Caki2 (cell line): ENCODE results near the gene SOSTDC1. TPM values are rescaled to one million over a fixed set of nuclear protein-coding genes. Genes with fewer than 3 reads are reported as not detected.
"Not testable (repeated sequence)": the region's sequence is repeated elsewhere in the genome, so short reads cannot be mapped to it uniquely, and the experiment has no call there.

Experiments used
- DNase-seq: peaks from one replicate; pipeline ENCODE4 v3.0.0-alpha.2; 2015; ENCODE audit warnings: low read depth
- in situ Hi-C: cut with HindIII; loops from 2 replicates; pipeline ENCODE4 v1.10.0; 2016; ENCODE audit warnings: low sequenced_read_pairs, low pct_unique_long_range_greater_than_20kb, mixed read lengths
- total RNA-seq: library from RNA; depleted of rRNA; stranded (reverse); fragments of >200 nt; shearing (Covaris generic); gene quantifications from 2 replicates; pipeline ENCODE4 v1.2.3, GENCODE V29; 2014; ENCODE audit warnings: low replicate concordance; rRNA removed

The SOSTDC1 gene, protein sequence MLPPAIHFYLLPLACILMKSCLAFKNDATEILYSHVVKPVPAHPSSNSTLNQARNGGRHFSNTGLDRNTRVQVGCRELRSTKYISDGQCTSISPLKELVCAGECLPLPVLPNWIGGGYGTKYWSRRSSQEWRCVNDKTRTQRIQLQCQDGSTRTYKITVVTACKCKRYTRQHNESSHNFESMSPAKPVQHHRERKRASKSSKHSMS
- total RNA-seq: 0.26 TPM in 1 of 2 replicates, not detected in the other

DNA sequence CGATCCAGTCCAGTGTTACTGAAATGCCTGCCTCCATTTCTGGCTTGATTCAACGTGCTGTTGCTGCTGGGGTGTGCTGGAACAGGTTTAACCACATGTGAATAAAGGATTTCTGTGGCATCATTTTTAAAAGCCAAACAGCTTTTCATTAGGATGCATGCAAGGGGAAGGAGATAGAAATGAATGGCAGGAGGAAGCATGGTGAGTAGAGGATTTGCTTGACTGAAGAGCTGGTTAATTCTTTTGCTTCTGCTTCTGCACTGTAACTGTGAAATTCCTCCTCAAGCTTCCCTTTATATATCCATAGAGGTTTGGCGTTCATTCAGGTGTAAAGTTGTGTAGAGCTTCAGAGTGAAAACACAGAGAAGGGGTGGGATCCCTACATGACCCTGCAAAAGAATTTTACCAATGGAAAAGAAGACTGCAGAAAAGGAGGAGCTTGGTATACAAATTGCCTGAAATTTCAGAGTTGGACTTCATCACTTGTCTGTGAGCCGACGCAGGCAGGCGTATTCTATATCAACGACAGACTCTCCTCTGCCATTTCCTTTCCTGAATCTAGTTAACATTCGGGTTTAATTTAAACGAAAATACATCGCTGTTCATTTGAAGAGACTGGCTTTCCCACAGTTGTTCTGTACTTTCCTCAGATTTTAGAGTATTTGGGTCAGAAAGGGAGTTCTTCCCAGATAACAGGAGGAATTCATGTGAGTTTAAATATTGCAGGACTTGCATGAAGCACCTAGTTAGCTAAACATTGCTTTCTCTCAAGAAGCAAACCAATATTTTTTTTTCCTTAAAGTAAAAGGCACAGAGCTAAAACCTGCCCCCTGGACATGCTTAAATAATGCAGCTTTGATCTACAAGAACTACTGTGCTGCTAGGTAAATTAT is at the start of gene SOSTDC1:
SOSTDC1 (minus strand) TSS at position 270 of the 893 bp plus-strand sequence; CDS start at position 200, 70 bp downstream.
- in situ Hi-C loops: no loop called here
- DNase-seq: peak; percentile 41

GRCh38 chr7:16514729-16515128 is 49.2 kb upstream of the SOSTDC1 start:
- in situ Hi-C loops: no loop called here
- DNase-seq: no peak

- in situ Hi-C loops: no loop called here
- no peak for DNase-seq
Measured at GRCh38 chr7:16514271-16514670, 48.7 kb upstream of the SOSTDC1 start.

GRCh38 chr7:16512097-16512496 is 46.6 kb upstream of the SOSTDC1 start:
- in situ Hi-C loops: no loop called here
- no peak for DNase-seq

DNA sequence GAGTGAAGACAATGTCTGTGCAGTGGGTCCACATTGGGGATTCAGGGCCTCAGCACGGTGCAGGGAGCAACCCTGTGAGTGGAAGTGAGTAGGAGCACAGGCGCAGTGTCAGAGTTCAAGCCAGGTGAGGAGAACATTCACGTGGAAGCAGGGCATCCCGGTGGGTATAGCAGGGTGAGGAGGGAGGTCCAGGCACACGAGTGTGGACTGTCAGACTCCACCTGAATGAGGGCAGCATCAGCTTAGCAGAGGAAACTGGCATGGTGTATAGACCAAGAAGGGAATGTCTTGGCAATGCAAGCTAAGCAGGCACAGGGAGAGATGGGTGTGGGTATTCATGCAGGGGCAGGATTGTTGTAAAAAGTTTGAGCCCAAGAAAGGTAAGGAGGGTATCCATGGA is 45.8 kb upstream of the SOSTDC1 start:
- in situ Hi-C loops: no loop called here
- no peak for DNase-seq

DNA sequence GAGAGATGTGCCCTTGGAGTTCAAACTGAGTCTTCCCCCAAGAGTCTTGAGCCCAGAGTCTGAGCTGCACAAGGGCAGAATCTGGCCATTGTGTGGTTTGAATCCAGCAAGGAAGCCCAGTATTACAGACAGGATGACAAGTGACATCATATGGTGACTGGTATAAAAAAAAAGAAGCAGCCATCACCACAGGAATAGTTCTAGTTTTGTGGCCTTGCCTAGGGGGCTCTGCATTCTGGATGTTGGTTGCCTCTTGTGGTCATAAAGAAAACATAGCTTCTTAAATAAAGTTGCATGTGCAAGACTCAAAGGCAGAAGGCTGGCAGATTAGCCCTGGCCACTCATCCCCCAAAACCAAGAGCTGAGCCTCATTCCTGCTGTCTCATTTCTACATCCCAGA is 44.3 kb upstream of the SOSTDC1 start:
- in situ Hi-C loops: no loop called here
- DNase-seq: no peak

- in situ Hi-C loops, DNase-seq: not testable (repeated sequence)
Measured at GRCh38 chr7:16506422-16506821, 40.9 kb upstream of the SOSTDC1 start.

- no peak for DNase-seq
- in situ Hi-C loops: no loop called here
Measured at GRCh38 chr7:16504019-16504418, 38.5 kb upstream of the SOSTDC1 start.

- in situ Hi-C loops: no loop called here
- DNase-seq: no peak
Measured at GRCh38 chr7:16502303-16502702, 36.8 kb upstream of the SOSTDC1 start.

GRCh38 chr7:16498122-16498521 is 32.6 kb upstream of the SOSTDC1 start:
- in situ Hi-C loops: no loop called here
- DNase-seq: no peak

DNA sequence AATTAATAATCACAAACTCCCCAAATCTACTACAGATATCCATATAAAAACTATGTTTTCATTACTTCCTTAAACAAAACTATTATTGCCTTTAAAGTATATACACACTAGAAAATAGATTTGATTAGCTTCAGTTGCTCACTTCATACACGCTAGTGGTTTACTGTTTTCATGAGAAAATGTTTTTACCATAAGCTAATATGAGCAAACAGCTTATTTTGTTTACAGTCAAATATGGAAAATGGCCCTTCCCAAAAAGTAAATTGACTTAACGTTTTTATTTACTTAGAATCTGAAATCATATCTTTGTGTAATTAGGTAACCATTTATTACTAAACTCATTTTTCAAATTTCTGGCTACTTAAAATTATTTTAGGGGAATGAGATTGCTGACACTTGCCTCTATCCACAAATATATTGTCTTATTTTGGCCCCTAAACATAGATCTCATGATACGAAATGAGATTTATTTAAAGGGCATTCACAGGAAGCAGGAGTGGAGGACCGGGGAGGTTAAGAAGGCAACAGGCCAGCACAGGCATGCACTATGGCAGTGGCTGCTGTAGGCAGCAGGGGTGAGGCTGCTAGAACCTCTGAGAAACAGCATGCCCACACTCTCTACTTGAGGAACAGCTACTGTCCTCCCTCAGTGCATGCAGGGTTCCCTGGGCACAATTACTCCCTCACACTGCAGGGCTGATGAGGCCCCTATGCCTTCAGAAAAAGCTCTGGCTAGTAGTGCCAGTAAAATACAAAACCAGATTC is 29.6 kb upstream of the SOSTDC1 start:
- in situ Hi-C loops: no loop called here
- DNase-seq: no peak

- no peak for DNase-seq
- in situ Hi-C loops: no loop called here
Measured at GRCh38 chr7:16494551-16494950, 29.0 kb upstream of the SOSTDC1 start.

- in situ Hi-C loops: no loop called here
- DNase-seq: no peak
Measured at GRCh38 chr7:16493266-16493665, 27.7 kb upstream of the SOSTDC1 start.

- DNase-seq: peak; percentile 56
- in situ Hi-C loops: no loop called here
Measured at GRCh38 chr7:16492513-16493062, 27.1 kb upstream of the SOSTDC1 start.

GRCh38 chr7:16491148-16491547 is 25.6 kb upstream of the SOSTDC1 start:
- in situ Hi-C loops: no loop called here

DNA sequence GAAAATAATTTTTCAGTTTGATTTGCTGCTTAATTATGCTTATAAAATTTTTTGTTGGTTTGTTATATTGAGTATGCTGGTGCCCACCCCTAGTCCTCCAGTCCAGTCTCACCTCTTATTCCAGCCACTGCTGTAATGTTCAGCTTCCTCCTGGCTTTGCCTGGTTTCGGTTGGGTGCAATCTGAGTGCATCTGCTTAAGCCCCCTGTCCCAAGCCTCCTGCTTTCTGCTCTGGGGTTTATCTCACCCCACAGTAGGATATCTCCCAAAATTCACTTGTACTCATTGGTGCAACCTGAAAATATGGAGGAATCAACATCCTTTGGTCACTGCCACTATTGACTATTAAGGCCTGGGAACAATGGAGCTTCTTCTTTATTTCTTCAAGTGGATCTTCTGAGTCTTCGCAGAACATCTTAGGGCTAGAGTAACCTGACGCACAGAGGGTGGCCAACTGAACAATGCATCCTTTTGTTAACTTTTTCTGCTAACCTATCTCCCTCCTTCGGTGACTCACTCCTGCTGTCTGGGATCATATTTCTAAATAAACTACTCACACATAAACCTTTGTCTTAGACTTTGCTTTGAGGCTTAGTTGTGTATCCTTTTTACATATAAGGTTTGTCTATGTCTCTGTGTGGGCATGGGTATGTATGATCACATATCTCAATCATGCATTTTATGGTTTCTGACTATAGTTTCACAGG is 19.1 kb upstream of the SOSTDC1 start:
- in situ Hi-C loops: no loop called here
- DNase-seq: peak; percentile 87

More at GRCh38 chr7:16491148-16491547, 25.6 kb upstream of the SOSTDC1 start:
- no peak for DNase-seq

DNA sequence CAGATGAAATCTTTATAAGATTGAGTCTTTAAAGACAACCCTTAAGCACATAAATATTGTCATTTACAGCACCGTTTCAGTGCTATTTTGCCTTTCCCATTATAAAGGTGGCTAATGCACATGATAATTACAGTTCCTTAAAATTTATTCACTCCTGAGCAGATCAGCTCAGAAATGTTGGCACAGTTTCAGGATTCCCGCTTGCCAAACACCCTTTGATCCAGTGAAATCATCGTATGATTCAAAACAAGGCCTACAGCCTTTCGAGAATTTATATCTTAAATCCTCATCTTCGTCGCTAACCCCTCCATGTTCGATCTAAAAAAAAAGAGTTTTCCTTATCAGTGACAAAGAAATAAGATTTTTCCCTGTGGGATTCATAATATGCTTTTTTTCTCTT is 14.1 kb upstream of the SOSTDC1 start:
- no peak for DNase-seq
- in situ Hi-C loops: no loop called here

DNA sequence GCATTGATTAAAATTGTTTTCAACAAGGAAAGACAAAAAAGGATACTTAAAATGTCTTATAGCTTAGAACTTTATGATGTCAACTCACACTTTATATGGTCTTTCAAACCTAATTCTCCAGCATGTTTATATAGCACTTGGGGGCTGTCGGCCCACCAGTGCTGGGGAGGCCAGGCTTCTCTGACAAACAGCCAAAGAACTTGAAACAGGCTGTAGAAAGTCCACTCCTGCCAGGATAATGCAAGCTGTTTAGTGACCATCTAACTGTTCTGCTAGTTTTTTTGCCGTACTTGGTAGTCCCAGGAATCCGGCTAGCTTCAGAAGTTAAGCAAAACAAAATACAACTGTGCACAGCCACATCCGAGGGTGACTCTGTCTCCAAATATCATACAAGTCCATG is 13.6 kb upstream of the SOSTDC1 start:
- in situ Hi-C loops: no loop called here
- no peak for DNase-seq
